SH-SY5Y (cell line): ENCODE results near the gene TTC39A.

Experiments
- GATA2 ChIP-seq: IDR thresholded peaks from 2 replicates; pipeline ENCODE4 v1.6.1; 2011; ENCODE audit warnings: mild to moderate bottlenecking, low read depth, low read length
- GATA3 ChIP-seq: IDR thresholded peaks from 2 replicates; pipeline ENCODE4 v1.6.1; 2011; ENCODE audit warnings: low read depth, mild to moderate bottlenecking, low read length, moderate library complexity

DNA sequence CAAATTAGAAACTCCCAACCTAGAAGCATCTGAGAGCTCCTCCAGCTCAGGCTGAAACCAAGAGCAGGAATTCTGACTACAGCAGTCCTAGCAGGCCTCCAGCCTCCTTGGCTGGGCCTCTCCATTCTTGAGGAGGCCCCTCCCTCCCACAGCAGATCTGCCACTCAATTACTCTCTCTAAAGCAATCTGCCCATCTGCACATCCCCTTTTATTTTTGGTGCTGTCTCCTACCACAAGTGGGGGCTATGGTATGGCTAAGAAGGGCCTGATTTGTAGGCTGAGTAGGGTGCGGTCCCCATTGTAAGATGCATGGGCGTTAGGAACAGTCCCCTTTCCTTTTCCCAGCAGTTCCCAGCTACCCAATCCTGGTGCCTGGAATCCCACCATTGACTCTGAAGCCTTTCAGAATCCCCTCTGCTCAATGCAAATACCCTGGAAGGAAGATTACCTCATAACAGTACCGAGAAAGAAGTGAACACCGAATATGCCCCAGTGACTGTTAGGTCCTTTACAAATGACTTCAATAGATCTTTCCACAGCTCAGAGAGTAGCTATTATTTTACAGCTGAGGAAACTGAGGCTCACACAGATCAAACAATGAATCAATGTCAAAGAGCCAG, 11.6 kb upstream of the TTC39A start:
- TF ChIP-seq GATA2 (no peak), GATA3 (no peak)
